ENCODE measurements around the gene ENTHD1. TPM values are rescaled to one million over a fixed set of nuclear protein-coding genes. Genes with fewer than 3 reads are reported as not detected.
"Not testable (repeated sequence)": the region's sequence is repeated elsewhere in the genome, so short reads cannot be mapped to it uniquely, and the experiment has no call there.

Gene ENTHD1
- total RNA-seq, 2 donors from 2014 or later: not detected

GRCh38 chr22:39871008-39871798 lies 22.4 kb downstream of the ENTHD1 start:
- no peak for ATAC-seq

GRCh38 chr22:39869797-39870196 lies 23.8 kb downstream of the ENTHD1 start:
- ATAC-seq, DNase-seq: not testable (repeated sequence)
- intact Hi-C loops (cut with DNase I): loop anchor here in 1 of 2 donors (10.0 kb wide), 1 partner anchor 205 kb away; no protein-coding TSS in a partner anchor

More at GRCh38 chr22:39871008-39871798, 22.4 kb downstream of the ENTHD1 start:
- no peak for DNase-seq
- intact Hi-C loops (cut with DNase I): loop anchor here in 1 of 2 donors (10.0 kb wide), 1 partner anchor 206 kb away; no protein-coding TSS in a partner anchor

GRCh38 chr22:39868741-39869140 lies 24.8 kb downstream of the ENTHD1 start:
- no peak for ATAC-seq
- intact Hi-C loops (cut with DNase I): no loop called here

GRCh38 chr22:39859903-39860588 lies 33.5 kb downstream of the ENTHD1 start:
- intact Hi-C loops (cut with DNase I): no loop called here
- DNase-seq (no peak), ATAC-seq (no peak)

More at GRCh38 chr22:39868741-39869140, 24.8 kb downstream of the ENTHD1 start:
- no peak for DNase-seq

DNA sequence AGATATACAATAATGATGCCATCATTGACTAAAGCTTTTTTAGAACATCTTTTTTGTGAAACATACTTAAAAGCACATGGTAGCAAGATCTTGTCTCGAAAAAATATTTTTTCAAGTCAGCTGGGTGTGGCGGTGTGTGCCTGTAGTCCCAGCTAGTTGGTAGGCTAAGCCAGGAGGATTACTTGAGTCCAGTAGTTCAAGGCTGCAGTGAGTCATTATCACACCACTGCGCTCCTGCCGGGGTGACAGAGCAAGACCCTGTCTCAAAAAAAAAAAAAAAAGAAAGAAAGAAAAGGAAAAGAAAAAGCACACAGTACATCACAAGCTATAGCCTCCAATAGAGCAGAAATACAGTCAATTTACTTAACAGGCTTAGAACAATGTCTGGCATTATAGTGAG lies 37.0 kb downstream of the ENTHD1 start:
- ATAC-seq (no peak), DNase-seq (no peak)
- intact Hi-C loops (cut with DNase I): no loop called here

DNA sequence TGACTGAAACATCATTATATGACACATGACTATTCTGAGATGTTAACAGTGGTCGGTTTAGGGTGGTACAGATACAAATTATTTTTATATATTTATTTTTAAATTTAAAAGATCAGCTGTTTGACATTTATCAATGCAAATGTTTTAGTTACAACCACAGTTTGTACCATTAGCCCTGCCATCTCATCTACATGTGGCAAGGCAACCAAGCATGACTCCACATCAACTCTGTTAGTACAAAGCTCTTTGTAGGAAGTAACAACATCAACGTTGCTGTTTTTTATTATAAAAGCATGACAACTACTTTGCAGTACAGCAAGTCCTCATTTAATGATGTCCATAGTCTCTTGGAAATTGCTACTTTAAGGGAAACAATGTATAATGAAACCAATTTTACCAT lies 40.8 kb downstream of the ENTHD1 start:
- ATAC-seq: no peak

DNA sequence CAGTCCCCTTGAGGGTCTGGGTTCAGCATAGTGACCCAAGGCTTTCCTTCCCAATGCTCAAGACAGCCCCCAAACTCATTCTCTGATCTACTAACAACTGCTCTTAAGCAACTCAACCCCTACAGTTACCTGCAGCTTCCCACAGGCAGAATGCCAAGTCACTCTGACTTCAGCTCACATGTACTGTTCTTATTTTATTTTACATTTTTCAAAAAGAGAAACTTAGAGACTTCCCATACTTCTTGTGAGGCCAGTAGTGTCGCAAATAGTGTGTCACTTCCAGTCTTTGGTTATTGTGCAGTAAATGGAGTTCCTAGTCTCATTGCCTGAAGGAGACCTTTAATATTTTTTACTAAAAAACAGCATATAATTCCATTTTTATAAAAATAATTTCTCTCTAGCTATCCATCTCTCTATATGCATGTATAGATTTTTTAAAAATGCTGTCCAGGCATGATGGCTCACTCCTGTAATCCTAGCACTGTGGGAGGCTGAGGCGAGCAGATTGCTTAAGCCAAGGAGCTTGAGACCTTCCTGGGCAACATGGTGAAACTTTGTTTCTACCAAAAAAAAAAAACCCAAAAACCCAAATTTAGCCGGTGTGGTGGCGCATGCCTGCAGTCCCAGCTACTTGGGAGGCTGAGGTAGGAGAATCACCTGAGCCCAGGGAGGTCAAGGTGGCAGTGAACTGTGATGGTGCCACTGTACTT lies 41.8 kb downstream of the ENTHD1 start:
- intact Hi-C loops (cut with DNase I): no loop called here
- no peak for DNase-seq
- ATAC-seq: no peak

More for the DNA sequence above, 40.8 kb downstream of the ENTHD1 start:
- no peak for DNase-seq
- intact Hi-C loops (cut with DNase I): no loop called here

DNA sequence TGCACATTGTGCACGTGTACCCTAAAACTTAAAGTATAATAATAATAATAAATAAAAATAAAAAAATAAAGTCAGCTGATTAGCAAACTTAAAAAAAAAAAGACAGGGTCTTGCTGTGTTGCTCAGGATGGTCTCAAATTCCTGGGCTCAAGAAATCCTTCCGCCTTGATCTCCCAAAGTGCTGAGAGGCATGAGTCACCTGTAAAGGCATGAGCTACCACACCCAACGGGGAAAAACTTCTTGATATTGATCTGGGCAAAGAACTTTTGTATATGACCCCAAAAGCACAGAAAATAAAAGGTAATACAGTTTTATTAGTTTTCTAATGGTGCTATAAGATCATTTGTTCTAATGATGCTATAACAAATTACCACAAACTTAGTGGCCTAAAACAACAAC lies 46.1 kb downstream of the ENTHD1 start:
- DNase-seq (no peak), ATAC-seq (no peak)
- intact Hi-C loops (cut with DNase I): no loop called here

DNA sequence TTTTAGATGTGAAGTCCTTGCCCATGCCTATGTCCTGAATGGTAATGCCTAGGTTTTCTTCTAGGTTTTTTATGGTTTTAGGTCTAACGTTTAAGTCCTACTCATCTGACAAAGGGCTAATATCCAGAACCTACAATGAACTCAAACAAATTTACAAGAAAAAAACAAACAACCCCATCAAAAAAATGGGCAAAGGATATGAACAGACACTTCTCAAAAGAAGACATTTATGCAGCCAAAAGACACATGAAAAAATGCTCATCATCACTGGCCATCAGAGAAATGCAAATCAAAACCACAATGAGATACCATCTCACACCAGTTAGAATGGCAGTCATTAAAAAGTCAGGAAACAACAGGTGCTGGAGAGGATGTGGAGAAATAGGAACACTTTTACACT lies 47.0 kb downstream of the ENTHD1 start:
- intact Hi-C loops (cut with DNase I); DNase-seq; ATAC-seq: not testable (repeated sequence)

GRCh38 chr22:39845529-39845928 lies 48.0 kb downstream of the ENTHD1 start:
- ATAC-seq: no peak

GRCh38 chr22:39839917-39840510 lies 53.5 kb downstream of the ENTHD1 start:
- no peak for ATAC-seq
- DNase-seq: no peak
- intact Hi-C loops (cut with DNase I): no loop called here

More at GRCh38 chr22:39845529-39845928, 48.0 kb downstream of the ENTHD1 start:
- intact Hi-C loops (cut with DNase I): no loop called here
- no peak for DNase-seq

GRCh38 chr22:39839204-39839603 lies 54.4 kb downstream of the ENTHD1 start:
- ATAC-seq (no peak), DNase-seq (no peak)
- intact Hi-C loops (cut with DNase I): no loop called here

DNA sequence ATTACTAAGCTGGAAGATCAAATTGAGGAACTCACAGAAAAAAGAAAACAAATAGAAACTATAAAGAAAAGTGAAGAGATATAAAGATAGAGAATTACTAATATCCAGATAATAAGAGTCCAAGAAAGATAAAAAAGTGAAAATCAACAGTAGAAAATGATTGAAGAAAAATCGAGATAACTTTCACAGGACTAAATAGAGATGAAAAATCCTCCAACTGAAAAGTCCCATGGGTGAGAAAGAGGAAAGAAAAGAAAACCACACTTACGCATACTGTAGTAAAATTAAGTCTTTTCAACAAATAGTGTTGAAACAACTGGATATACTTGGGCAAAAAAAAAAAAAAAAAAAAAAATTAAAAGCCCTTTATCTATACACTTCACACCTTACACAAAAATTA lies 60.0 kb downstream of the ENTHD1 start:
- ATAC-seq (no peak), DNase-seq (no peak)
- intact Hi-C loops (cut with DNase I): no loop called here

- ATAC-seq (no peak), DNase-seq (no peak)
- intact Hi-C loops (cut with DNase I): no loop called here
Observed at GRCh38 chr22:39833093-39833492, 60.5 kb downstream of the ENTHD1 start.

- no peak for DNase-seq
- intact Hi-C loops (cut with DNase I): no loop called here
- ATAC-seq: no peak
Observed at GRCh38 chr22:39832627-39833074, 60.9 kb downstream of the ENTHD1 start.

DNA sequence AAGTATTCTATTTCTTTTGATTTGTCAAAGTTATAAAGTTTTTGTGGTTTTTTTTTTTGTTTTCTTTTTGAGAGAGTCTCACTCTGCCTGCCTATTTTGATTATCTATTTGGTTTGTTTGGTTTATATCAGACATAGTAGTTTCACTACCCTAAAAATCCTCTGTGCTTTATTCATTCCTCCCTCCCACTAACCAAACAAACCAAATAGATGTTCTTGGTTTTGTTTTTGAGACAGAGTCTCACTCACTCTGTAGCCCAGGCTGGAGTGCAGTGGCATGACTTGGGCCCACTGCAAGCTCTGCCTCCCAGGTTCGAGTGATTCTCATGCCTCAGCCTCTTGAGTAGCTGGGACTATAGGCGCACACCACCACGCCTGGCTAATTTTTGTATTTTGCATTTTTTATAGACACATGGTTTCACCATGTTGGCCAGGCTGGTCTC lies 67.9 kb downstream of the ENTHD1 start:
- no peak for DNase-seq
- intact Hi-C loops (cut with DNase I): no loop called here
- no peak for ATAC-seq

- intact Hi-C loops (cut with DNase I): no loop called here
- ATAC-seq (no peak), DNase-seq (no peak)
Observed at GRCh38 chr22:39821008-39821407, 72.6 kb downstream of the ENTHD1 start.

DNA sequence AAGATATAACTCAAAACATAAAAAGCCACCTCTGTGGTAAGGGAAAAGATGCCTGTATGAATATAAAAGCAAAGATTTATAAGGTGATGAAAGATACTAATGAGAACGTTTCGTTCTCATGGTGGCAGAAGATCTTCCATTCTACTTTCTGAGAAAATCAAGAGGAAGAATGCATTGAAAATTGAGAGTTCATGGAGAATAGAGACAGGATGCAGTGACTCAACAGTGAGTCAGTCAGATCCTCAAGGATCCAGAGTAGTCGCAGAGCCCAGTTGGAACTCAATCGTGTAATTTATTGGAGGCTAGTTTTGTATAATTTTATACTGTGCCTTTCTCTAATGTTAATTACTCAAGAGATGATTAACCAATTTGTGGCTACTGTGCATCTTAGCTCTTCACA lies 73.3 kb downstream of the ENTHD1 start:
- ATAC-seq (no peak), DNase-seq (no peak)
- intact Hi-C loops (cut with DNase I): no loop called here

DNA sequence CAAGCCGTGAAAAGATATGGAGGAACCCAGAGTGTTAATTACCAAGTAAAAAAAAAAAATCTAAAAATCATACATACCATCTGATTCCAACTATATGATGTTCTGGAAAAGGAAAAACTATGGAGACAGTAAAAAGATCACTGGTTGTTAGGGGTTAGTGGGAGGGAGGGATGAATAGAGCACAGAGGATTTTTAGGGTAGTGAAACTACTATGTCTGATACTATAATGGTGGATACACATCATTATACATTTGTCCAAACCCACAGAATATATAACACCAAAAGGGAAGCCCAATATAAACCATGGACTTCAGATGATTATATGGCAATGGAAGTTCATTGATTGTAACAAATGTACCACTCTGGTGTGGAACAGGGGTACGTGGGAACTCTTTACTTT lies 74.1 kb downstream of the ENTHD1 start:
- intact Hi-C loops (cut with DNase I): no loop called here
- no peak for ATAC-seq
- DNase-seq: no peak

Data from left cardiac atrium (tissue), 4 donors.